NCI-H187 (cell line): ENCODE measurements around the gene GCKR.

Experiments used
- DNase-seq, 2 experiments: peaks; one replicate each; lab custom pipeline; 2025; lab: John Stamatoyannopoulos, UW

The GCKR gene

GRCh38 chr2:27496357-27497287 lies at the start of gene GCKR:
TSS of gene GCKR (plus strand) at chr2:27496839. CDS start at chr2:27496905, 66 bp downstream.
- no peak for DNase-seq

- no peak for DNase-seq
Measured at GRCh38 chr2:27448381-27448780, 48.3 kb upstream of the GCKR start.

GRCh38 chr2:27451095-27451494 lies 45.5 kb upstream of the GCKR start:
- no peak for DNase-seq

GRCh38 chr2:27453968-27454367 lies 42.7 kb upstream of the GCKR start:
- DNase-seq: no peak

GRCh38 chr2:27461118-27461517 lies 35.5 kb upstream of the GCKR start:
- DNase-seq: no peak

- DNase-seq: no peak
Measured at GRCh38 chr2:27464443-27464842, 32.2 kb upstream of the GCKR start.

- DNase-seq: no peak
Measured at GRCh38 chr2:27471961-27472360, 24.7 kb upstream of the GCKR start.

GRCh38 chr2:27485496-27485895 lies 11.1 kb upstream of the GCKR start:
- DNase-seq: no peak

- DNase-seq: no peak
Measured at GRCh38 chr2:27489118-27489497, 7.5 kb upstream of the GCKR start.

GRCh38 chr2:27489498-27490397 lies 6.9 kb upstream of the GCKR start, which contains the start of gene IFT172:
TSS of gene IFT172 (minus strand) at chr2:27489743. CDS start at chr2:27489653, 90 bp downstream.
- DNase-seq: peak; percentile 99 to 100

GRCh38 chr2:27492557-27492956 lies 4.1 kb upstream of the GCKR start:
- DNase-seq: no peak

GRCh38 chr2:27493948-27494283 lies 2.7 kb upstream of the GCKR start:
- DNase-seq: no peak

GRCh38 chr2:27494284-27494943 lies 2.2 kb upstream of the GCKR start:
- no peak for DNase-seq

- no peak for DNase-seq
Measured at GRCh38 chr2:27494944-27495554, 1.6 kb upstream of the GCKR start, which contains the start of gene FNDC4. TSS of gene FNDC4 (minus strand) at chr2:27495200. CDS start at chr2:27494679, 521 bp downstream.

- DNase-seq: no peak
Measured at GRCh38 chr2:27495840-27496356, 741 bp upstream of the GCKR start.

GRCh38 chr2:27497288-27497627 lies 619 bp downstream of the GCKR start:
- no peak for DNase-seq

- DNase-seq: no peak
Measured at GRCh38 chr2:27498975-27499374, 2.3 kb downstream of the GCKR start.

- DNase-seq: no peak
Measured at GRCh38 chr2:27501042-27501441, 4.4 kb downstream of the GCKR start.

GRCh38 chr2:27502142-27502541 lies 5.5 kb downstream of the GCKR start:
- DNase-seq: no peak

GRCh38 chr2:27506587-27506986 lies 9.9 kb downstream of the GCKR start:
- no peak for DNase-seq

- no peak for DNase-seq
Measured at GRCh38 chr2:27507293-27507692, 10.7 kb downstream of the GCKR start.

GRCh38 chr2:27509326-27509725 lies 12.7 kb downstream of the GCKR start:
- peak in 1 of 2 experiments; percentile 64 for DNase-seq
